ENCODE data around the gene TMEM115. TPM values are rescaled to one million over a fixed set of nuclear protein-coding genes. Genes with fewer than 3 reads are reported as not detected.

TMEM115 gene, protein sequence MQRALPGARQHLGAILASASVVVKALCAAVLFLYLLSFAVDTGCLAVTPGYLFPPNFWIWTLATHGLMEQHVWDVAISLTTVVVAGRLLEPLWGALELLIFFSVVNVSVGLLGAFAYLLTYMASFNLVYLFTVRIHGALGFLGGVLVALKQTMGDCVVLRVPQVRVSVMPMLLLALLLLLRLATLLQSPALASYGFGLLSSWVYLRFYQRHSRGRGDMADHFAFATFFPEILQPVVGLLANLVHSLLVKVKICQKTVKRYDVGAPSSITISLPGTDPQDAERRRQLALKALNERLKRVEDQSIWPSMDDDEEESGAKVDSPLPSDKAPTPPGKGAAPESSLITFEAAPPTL
- total RNA-seq (2012; rRNA removed) (35.3 and 35.6 TPM in 2 replicates), polyA plus RNA-seq (2012; rRNA removed) (47.3 and 54.3 TPM in 2 replicates), Bru-seq, nascent RNA (percentile 70 among the genes with signal in this experiment), BruChase-seq, experiment 1, labeled RNA remaining after a 6-hour chase (percentile 70 among the genes with signal in this experiment), BruChase-seq, experiment 2, labeled RNA remaining after a 2-hour chase (percentile 76 among the genes with signal in this experiment)
- 52.1 and 61.0 TPM in 2 replicates for polyA plus RNA-seq (2012; cell fraction: cytosol; rRNA removed)
- 14.6 and 28.3 TPM in 2 replicates for polyA plus RNA-seq (2012; cell fraction: nucleus; rRNA removed; ENCODE audit: low replicate concordance)
- long read RNA-seq, transcript TMEM115-201 (2 exons, 2,197 nt) = major isoform, 78 of 90 reads
- long read RNA-seq, partial matches to known transcripts = 8 of 90 reads
- long read RNA-seq, other reads (novel, unspliced or antisense) = 4 of 90 reads

DNA sequence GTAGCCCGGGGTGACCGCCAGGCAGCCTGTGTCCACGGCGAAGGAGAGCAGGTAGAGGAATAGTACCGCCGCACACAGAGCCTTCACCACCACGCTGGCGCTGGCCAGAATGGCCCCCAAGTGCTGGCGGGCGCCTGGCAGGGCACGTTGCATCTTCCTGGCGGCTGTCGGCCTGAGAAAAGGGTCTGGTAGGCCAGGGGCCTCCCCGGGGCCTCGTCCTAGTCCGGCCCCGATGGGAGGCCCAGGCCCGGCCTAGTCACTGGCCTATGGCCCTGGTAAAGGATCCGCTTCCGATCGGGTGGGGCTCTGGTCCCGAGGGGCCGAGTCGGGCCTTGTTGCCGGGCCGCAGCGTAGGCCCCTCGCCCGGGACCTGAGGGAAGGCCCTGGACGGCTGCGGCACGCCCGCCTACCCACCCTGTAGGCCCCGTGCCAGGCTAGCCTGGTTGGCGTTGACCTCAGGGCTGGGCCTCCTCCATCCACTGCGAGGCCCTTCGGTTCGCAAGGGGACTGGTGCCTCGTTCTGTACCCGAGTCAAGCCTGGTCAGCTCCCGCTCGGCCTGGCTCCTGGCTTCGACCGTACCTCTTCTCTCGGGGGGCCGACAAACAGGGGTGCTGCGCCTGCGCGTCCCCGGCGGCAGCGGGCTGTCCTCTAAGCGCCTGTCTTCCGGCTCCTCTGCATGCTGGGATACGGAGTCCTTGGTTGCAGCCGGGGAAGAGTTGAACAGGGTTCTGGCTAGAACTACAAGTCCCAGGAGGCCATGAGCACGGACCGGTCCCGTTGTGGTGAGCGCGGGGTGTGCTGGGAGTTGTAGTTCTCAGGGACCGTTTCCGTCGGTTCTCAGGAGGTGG lies at the start of gene TMEM115:
Gene TMEM115, minus strand, starts transcription at position 611 of the 849 bp plus-strand sequence. Its CDS starts 458 bp downstream, at position 153.
- peak within 1 kb of the TSS; percentile 56 for H3K56ac ChIP-seq (ENCODE audit: extremely low read depth, insufficient read depth, low read length)
- H2AK5ac ChIP-seq (ENCODE audit: low read depth, low read length) = peak within 1 kb of the TSS; percentile 94
- peaks cover 0 to 49% of the 10 kb centered on the region in 2 experiments; a peak in 2 of 4 replicates for H3K79me1 ChIP-seq (ENCODE audit: low read depth in 1 of 2, low read length in 2 of 2)
- intact Hi-C loops (cut with micrococcal nuclease) (no loop called here), dilution Hi-C loops (cut with HindIII; ENCODE audit: low sequenced_read_pairs, unreplicated experiment) (no loop called here), in situ Hi-C loops (cut with MboI; ENCODE audit: low sequenced_read_pairs) (no loop called here)
- no peaks in the 10 kb centered on the region for H3K27me3 ChIP-seq (ENCODE audit: control insufficient read depth, insufficient read depth, low read length)
- H4K5ac ChIP-seq (ENCODE audit: low read depth, low read length) = peak within 1 kb of the TSS; percentile 92
- peaks cover 32% of the 10 kb centered on the region for H3K36me3 ChIP-seq (ENCODE audit: control insufficient read depth, insufficient read depth, low read length)
- H2BK5ac ChIP-seq (ENCODE audit: low read depth, low read length, poor library complexity, severe bottlenecking) = peak within 1 kb of the TSS; percentile 80
- peak within 1 kb of the TSS; percentile 99 for H2AK9ac ChIP-seq (replicated peaks; ENCODE audit: low read depth, low read length, poor library complexity)
- no peak within 1 kb of the TSS for H2BK20ac ChIP-seq (ENCODE audit: low read depth, low read length)
- peak within 1 kb of the TSS; percentile 56 to 98 for H4K8ac ChIP-seq (ENCODE audit: low read depth in 2 of 2, low read length in 2 of 2)
- H2AFZ ChIP-seq (replicated peaks; ENCODE audit: low read length, poor library complexity) = peak within 1 kb of the TSS; percentile 97
- ChIA-PET POLR2A (ENCODE audit: unreplicated experiment) (no interaction called here), CTCF (no interaction called here)
- TF ChIP-seq RFX5 (IDR thresholded peaks at IDR 0.05; ENCODE audit: low read depth, low read length) = no peak
- TF ChIP-seq POLR2A (IDR thresholded peaks at IDR 0.05; ENCODE audit: low read depth, low read length) = peak; percentile 69
- no peak; the same call in 1 of the 2 replicates for TF ChIP-seq SMC3 (IDR thresholded peaks at IDR 0.05; ENCODE audit: low read depth, low read length)
- peak; percentile 10; the same call in 1 of the 2 replicates for TF ChIP-seq MXI1 (IDR thresholded peaks at IDR 0.05; ENCODE audit: borderline replicate concordance, low read depth, low read length)
- TF ChIP-seq, protein P1, sequence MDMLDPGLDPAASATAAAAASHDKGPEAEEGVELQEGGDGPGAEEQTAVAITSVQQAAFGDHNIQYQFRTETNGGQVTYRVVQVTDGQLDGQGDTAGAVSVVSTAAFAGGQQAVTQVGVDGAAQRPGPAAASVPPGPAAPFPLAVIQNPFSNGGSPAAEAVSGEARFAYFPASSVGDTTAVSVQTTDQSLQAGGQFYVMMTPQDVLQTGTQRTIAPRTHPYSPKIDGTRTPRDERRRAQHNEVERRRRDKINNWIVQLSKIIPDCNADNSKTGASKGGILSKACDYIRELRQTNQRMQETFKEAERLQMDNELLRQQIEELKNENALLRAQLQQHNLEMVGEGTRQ (IDR thresholded peaks at IDR 0.05; ENCODE audit: low read depth, low read length) = peak; percentile 68; the same call in 1 of the 2 replicates
- 0% methylated on average over 29 of the region's 64 CpGs; no CpG with 5 or more reads in 1 of the 2 experiments for WGBS, 2 experiments (ENCODE audit: extremely low coverage in 2 of 2, insufficient read length in 1 of 2)
- peak within 1 kb of the TSS; percentile 94 for H3K4me2 ChIP-seq (ENCODE audit: low read depth, low read length)
- peaks cover 20% of the 10 kb centered on the region for H3K9me1 ChIP-seq (ENCODE audit: insufficient read depth, low read length)
- no peaks in the 10 kb centered on the region for H3K9me3 ChIP-seq (ENCODE audit: control insufficient read depth, insufficient read depth, low read length)
- H3K27ac ChIP-seq (ENCODE audit: insufficient read depth, low read length) = peak within 1 kb of the TSS; percentile 87
- TSS peak; percentile 80 for BruUV-seq (replicated peaks)
- H3K14ac ChIP-seq (replicated peaks; ENCODE audit: low read depth, low read length) = peak within 1 kb of the TSS; percentile 99
- ATAC-seq (ENCODE audit: low read depth) (peak; percentile 99), DNase-seq (peak; percentile 99)
- H4K20me1 ChIP-seq (ENCODE audit: insufficient read depth, low read length) = peaks cover 45% of the 10 kb centered on the region
- peak within 1 kb of the TSS; percentile 51; the same call in 1 of the 2 replicates for H3K18ac ChIP-seq (ENCODE audit: low read depth, low read length)
- no peak within 1 kb of the TSS for H2BK15ac ChIP-seq (ENCODE audit: low read depth, low read length)
- peak within 1 kb of the TSS; percentile 92 for H3K4ac ChIP-seq (ENCODE audit: low read depth, low read length)
- peak within 1 kb of the TSS; percentile 96 for H3K23ac ChIP-seq (ENCODE audit: low read depth, low read length)
- peak within 1 kb of the TSS; percentile 76 for H3K4me3 ChIP-seq (ENCODE audit: insufficient read depth, low read depth, low read length)
- H3K9ac ChIP-seq (ENCODE audit: low read depth, low read length) = peak within 1 kb of the TSS; percentile 94
- 0 out of 2 replicates have a peak within 1 kb of the TSS, but pooled peaks have one; percentile 10 for H2BK120ac ChIP-seq (ENCODE audit: low read depth, low read length)
- peak within 1 kb of the TSS; percentile 90 for H4K91ac ChIP-seq (ENCODE audit: insufficient read depth, low read depth, low read length)
- H3K4me1 ChIP-seq (ENCODE audit: control insufficient read depth, insufficient read depth, low read length) = peaks cover 26% of the 10 kb centered on the region
